K562 (cell line): ENCODE results near the gene ADRM1. TPM values are rescaled to one million over a fixed set of nuclear protein-coding genes. Genes with fewer than 3 reads are reported as not detected.

ENCODE experiments used
- ATAC-seq: fragments of 200-7000 bp; cut with Tn5 transposase; 3 replicates; pipeline ENCODE4 v1.9.1; 2020; ENCODE audit warnings: moderate library complexity
- BruUV-seq: library from RNA; stranded (reverse); fragments of 400-500 nt; replicated peaks from 2 replicates; lab custom pipeline; 2021; lab: Mats Ljungman, UMichigan
- CTCF ChIA-PET: fragments of 300-600 bp; formaldehyde crosslinking; extraction: SDS; loops from one replicate; lab custom pipeline; 2021; ENCODE audit warnings: low intra/inter-chr PET ratio; lab: Yijun Ruan, JAX
- POLR2A ChIA-PET: fragments of 300-600, 350-650 bp; sonication (Branson Sonifier 250); formaldehyde crosslinking; extraction: SDS; loops from one replicate; lab custom pipeline; 2021; ENCODE audit warnings: antibody characterized with exemption, inconsistent platforms; lab: Yijun Ruan, JAX
- DNase-seq, 4 experiments: peaks; one replicate each; pipeline versions ENCODE4 v3.0.0 to v3.0.0-alpha.2; 2011 to 2018; ENCODE audit warnings: low spot score in 3 of 4, mixed read lengths in 3 of 4; ENCODE audit errors: extremely low read depth in 1 of 4
- FAIRE-seq: peaks from 2 replicates; lab custom pipeline; 2011; peaks lifted over from hg19 to GRCh38; lab: Jason Lieb, UNC
- H2AFZ ChIP-seq: 2 replicates; pipeline ENCODE4 v1.6.0; 2011; ENCODE audit warnings: low read depth, low read length, control low read depth, inconsistent platforms
- H3K27ac ChIP-seq: fragments of 200-600 bp; 3 replicates; pipeline ENCODE4 v1.8.0; 2011; ENCODE audit warnings: low read depth, mild to moderate bottlenecking, control low read depth, inconsistent platforms, low read length, moderate library complexity, mixed read lengths; ENCODE audit errors: extremely low read depth
- H3K27me3 ChIP-seq, 2 experiments: fragments of 300-600 bp in 1 of 2; 2 replicates in 1 of 2; 3 replicates in 1 of 2; pipeline versions ENCODE4 v1.6.0 to v1.8.0; 2011; ENCODE audit warnings: inconsistent platforms in 2 of 2, low read length in 2 of 2, mild to moderate bottlenecking in 1 of 2, mixed read lengths in 1 of 2, moderate library complexity in 1 of 2; ENCODE audit not compliant: control insufficient read depth in 2 of 2, insufficient read depth in 2 of 2
- H3K36me3 ChIP-seq: fragments of 300-600 bp; 3 replicates; pipeline ENCODE4 v1.8.0; 2011; ENCODE audit warnings: mild to moderate bottlenecking, low read length, inconsistent platforms; ENCODE audit not compliant: control insufficient read depth, insufficient read depth
- H3K4me1 ChIP-seq, 2 experiments: fragments of 200-600 bp in 1 of 2; replicated peaks in 1 of 2; 2 replicates in 1 of 2; 3 replicates in 1 of 2; pipeline versions ENCODE4 v1.5.1 to v1.8.0; 2011; ENCODE audit warnings: inconsistent platforms in 2 of 2, low read length in 2 of 2, mild to moderate bottlenecking in 1 of 2, mixed read lengths in 1 of 2, moderate library complexity in 1 of 2; ENCODE audit not compliant: control insufficient read depth in 2 of 2, insufficient read depth in 2 of 2
- H3K4me2 ChIP-seq: 2 replicates; pipeline ENCODE4 v1.6.1; 2011; ENCODE audit warnings: low read length, control low read depth, inconsistent platforms, mixed read lengths; ENCODE audit not compliant: insufficient read depth
- H3K4me3 ChIP-seq: fragments of 200-600 bp; sonication (generic), shearing (Covaris generic); 2 replicates; pipeline ENCODE4 v1.5.1; 2016; ENCODE audit warnings: control low read depth, inconsistent platforms
- H3K79me2 ChIP-seq: fragments of 200-600 bp; 3 replicates; pipeline ENCODE4 v1.8.0; 2011; ENCODE audit warnings: low read length, inconsistent platforms; ENCODE audit not compliant: control insufficient read depth, insufficient read depth
- H3K9ac ChIP-seq, 2 experiments: 2 replicates each; pipeline versions ENCODE4 v1.6.0 to v1.6.1; 2011; ENCODE audit warnings: low read depth in 2 of 2, low read length in 2 of 2, control low read depth in 1 of 2, inconsistent platforms in 1 of 2, mild to moderate bottlenecking in 1 of 2, mixed read lengths in 1 of 2; ENCODE audit not compliant: insufficient read depth in 1 of 2
- H3K9me1 ChIP-seq: one replicate; pipeline ENCODE4 v1.6.0; 2011; ENCODE audit warnings: inconsistent platforms, mild to moderate bottlenecking, low read length, moderate library complexity; ENCODE audit not compliant: control insufficient read depth, insufficient read depth
- H3K9me3 ChIP-seq: replicated peaks from 2 replicates; pipeline ENCODE4 v1.5.1; 2011; ENCODE audit warnings: low read depth, low read length, inconsistent platforms; ENCODE audit not compliant: control insufficient read depth, insufficient read depth
- H4K20me1 ChIP-seq: replicated peaks from 2 replicates; pipeline ENCODE4 v1.6.1; 2011; ENCODE audit warnings: low read length, inconsistent platforms, mixed read lengths; ENCODE audit not compliant: control insufficient read depth, insufficient read depth
- BACH1 ChIP-seq: fragments of 200-800 bp; sonication (Bioruptor generic); IDR thresholded peaks from 2 replicates; pipeline ENCODE4 v1.6.1; 2016; ENCODE audit warnings: missing genetic modification characterization, missing compliant biosample characterization
- DPF2 ChIP-seq: fragments of 450-650 bp; IDR thresholded peaks from 2 replicates; pipeline ENCODE4 v1.6.1; 2016
- GABPB2 ChIP-seq: fragments of 250-450 bp; sonication (Bioruptor Pico); conservative IDR thresholded peaks from 2 replicates; pipeline ENCODE4 v1.5.1; 2021; ENCODE audit warnings: mild to moderate bottlenecking
- NONO ChIP-seq, 2 experiments: fragments of 200-400 bp in 1 of 2; fragments of 450-650 bp in 1 of 2; formaldehyde crosslinking in 1 of 2; IDR thresholded peaks; 2 replicates each; pipeline ENCODE4 v1.6.1; 2017; ENCODE audit warnings: low read depth in 2 of 2, mild to moderate bottlenecking in 2 of 2, moderate library complexity in 2 of 2, low read length in 1 of 2
- NR3C1 ChIP-seq: sonication (generic); formaldehyde crosslinking; IDR thresholded peaks from 2 replicates; pipeline ENCODE4 v1.8.1; 2022; ENCODE audit warnings: missing genetic modification reagents
- POU5F1 ChIP-seq: fragments of 150-350 bp; IDR thresholded peaks from 2 replicates; pipeline ENCODE4 v1.6.1; 2014; ENCODE audit warnings: borderline replicate concordance, low read length, low read depth, mild to moderate bottlenecking; ENCODE audit not compliant: partially characterized antibody
- PRMT5 ChIP-seq: sonication (generic); formaldehyde crosslinking; IDR thresholded peaks from 2 replicates; pipeline ENCODE4 v1.5.0; 2020; ENCODE audit warnings: missing genetic modification reagents
- RBM22 ChIP-seq: fragments of 200-400 bp; formaldehyde crosslinking; IDR thresholded peaks from 2 replicates; pipeline ENCODE4 v1.6.1; 2018; ENCODE audit warnings: low read length, low read depth; ENCODE audit not compliant: poor library complexity, severe bottlenecking
- RBM39 ChIP-seq: fragments of 200-400 bp; formaldehyde crosslinking; optimal IDR thresholded peaks from 2 replicates; pipeline ENCODE3; 2018; ENCODE audit warnings: low read depth, low read length
- SIX5 ChIP-seq, 2 experiments: IDR thresholded peaks; 2 replicates each; pipeline ENCODE4 v1.6.1; 2011; ENCODE audit warnings: low read length in 2 of 2, borderline replicate concordance in 1 of 2, low read depth in 1 of 2, mild to moderate bottlenecking in 1 of 2, moderate library complexity in 1 of 2; ENCODE audit not compliant: insufficient read depth in 1 of 2
- SMARCA5 ChIP-seq: fragments of 450-650 bp; IDR thresholded peaks from 2 replicates; pipeline ENCODE4 v1.6.1; 2016
- ZC3H8 ChIP-seq: fragments of 450-650 bp; IDR thresholded peaks from 2 replicates; pipeline ENCODE4 v1.6.1; 2017
- ZEB2 ChIP-seq: fragments of 450-650 bp; IDR thresholded peaks from 2 replicates; pipeline ENCODE4 v1.6.1; 2016
- ZNF146 ChIP-seq: IDR thresholded peaks from one replicate; pipeline ENCODE4 v1.6.1; 2018; ENCODE audit warnings: missing compliant biosample characterization; ENCODE audit not compliant: unreplicated experiment
- WGBS: fragments of 100-300 bp; shearing (Covaris generic); methylation state at CpG from one replicate; pipeline ENCODE4 v1.1.6; 2016; ENCODE audit warnings: low coverage, mixed read lengths; ENCODE audit not compliant: insufficient coverage; ENCODE audit errors: missing lambda C conversion rate; 5-methylcytosine and 5-hydroxymethylcytosine counted together
- in situ Hi-C: fragments of 300-500 bp; cut with MboI; formaldehyde crosslinking; loops from 4 replicates; pipeline ENCODE4 v1.15.0; 2018; ENCODE audit warnings: inconsistent platforms, mixed read lengths
- intact Hi-C: fragments of 100-400 bp; cut with micrococcal nuclease; formaldehyde crosslinking; loops from 2 replicates; pipeline ENCODE4 v1.14.2; 2022
- polyA plus RNA-seq, 8 experiments: library from polyadenylated mRNA; depleted of rRNA in 4 of 8; stranded (reverse) in 5 of 8; unstranded in 3 of 8; fragments of >200 nt; fragmentation: Nextera tagmentation in 2 of 8; fragmentation: Illumina TruSeq in 1 of 8; extraction: Ambion mirVana in 2 of 8; extraction: Trizol in 1 of 8; gene quantifications; 2 replicates each; pipeline versions ENCODE4 v1.2.1 to v1.2.3, GENCODE V29; 2011 to 2014; ENCODE audit warnings: inconsistent platforms in 1 of 8, missing spikeins in 1 of 8
- total RNA-seq, 7 experiments: library from RNA; depleted of rRNA in 6 of 7; stranded (reverse); fragments of >200 nt in 6 of 7; fragmentation: Illumina TruSeq in 2 of 7; extraction: Trizol in 2 of 7; gene quantifications; 2 replicates each; pipeline versions ENCODE4 v1.2.1 to v1.2.3, GENCODE V29; 2011 to 2021; ENCODE audit warnings: low replicate concordance in 1 of 7
- TF ChIP-seq, protein P1 (sequence below): sonication (generic); formaldehyde crosslinking; IDR thresholded peaks from 2 replicates; pipeline ENCODE4 v1.8.1; 2023; ENCODE audit warnings: mild to moderate bottlenecking, missing genetic modification reagents
- TF ChIP-seq, protein P2 (sequence below): sonication (generic); formaldehyde crosslinking; IDR thresholded peaks from 2 replicates; pipeline ENCODE4 v1.8.1; 2023; ENCODE audit warnings: mild to moderate bottlenecking, missing genetic modification reagents
- TF ChIP-seq, protein P3 (sequence below), 2 experiments: fragments of 450-650 bp in 1 of 2; sonication (generic) in 1 of 2; formaldehyde crosslinking in 1 of 2; IDR thresholded peaks in 1 of 2; conservative IDR thresholded peaks in 1 of 2; 2 replicates each; pipeline versions ENCODE4 v1.6.1 to v1.8.1; 2016 to 2023; ENCODE audit warnings: mild to moderate bottlenecking in 2 of 2, moderate library complexity in 2 of 2, inconsistent platforms in 1 of 2, missing genetic modification reagents in 1 of 2

ADRM1 gene
- total and polyA plus RNA-seq, 9 of the 15 experiments (the other 6 are each of a cell fraction or from before 2014, with no cell fraction given): 5.0 to 223 (median 67.4) TPM

DNA sequence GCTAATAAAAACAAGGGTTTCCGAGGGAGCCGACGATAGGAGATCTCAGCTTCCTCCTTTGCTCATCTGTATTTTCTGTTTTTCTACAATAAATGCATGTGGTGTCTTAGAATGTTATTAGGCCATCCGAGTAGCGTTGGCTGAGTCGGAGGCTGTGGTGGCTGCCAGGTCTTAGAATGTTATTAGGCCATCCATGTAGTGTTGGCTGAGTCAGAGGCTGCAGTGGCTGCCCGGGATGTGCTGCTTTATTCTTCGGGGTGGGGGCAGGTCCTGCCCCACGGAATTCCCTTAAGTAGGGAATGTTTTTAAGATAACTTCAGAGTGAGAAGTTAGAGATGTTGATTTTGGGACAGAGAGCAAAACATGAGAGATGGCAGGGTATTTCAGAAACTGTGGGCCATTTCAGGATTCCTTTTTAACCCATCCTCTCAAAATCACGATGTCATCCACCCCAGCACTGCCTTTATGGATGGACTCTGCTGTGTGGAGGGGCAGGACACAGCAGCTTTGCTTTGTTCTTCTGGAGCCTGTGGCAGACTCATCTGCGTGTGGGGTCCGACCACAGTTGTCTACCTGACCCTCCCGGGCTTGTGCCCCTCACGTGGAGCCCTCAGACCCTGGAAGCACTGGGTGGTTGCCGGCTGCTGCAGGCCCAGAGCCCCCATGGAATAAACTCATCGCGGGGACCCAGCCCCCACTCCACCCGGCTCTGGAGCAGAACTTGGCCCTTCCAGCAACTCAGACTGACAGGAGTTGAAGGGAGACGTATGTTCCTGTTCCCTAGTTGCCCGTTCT lies 44.1 kb upstream of the ADRM1 start (continued):
- TF ChIP-seq, protein P1, sequence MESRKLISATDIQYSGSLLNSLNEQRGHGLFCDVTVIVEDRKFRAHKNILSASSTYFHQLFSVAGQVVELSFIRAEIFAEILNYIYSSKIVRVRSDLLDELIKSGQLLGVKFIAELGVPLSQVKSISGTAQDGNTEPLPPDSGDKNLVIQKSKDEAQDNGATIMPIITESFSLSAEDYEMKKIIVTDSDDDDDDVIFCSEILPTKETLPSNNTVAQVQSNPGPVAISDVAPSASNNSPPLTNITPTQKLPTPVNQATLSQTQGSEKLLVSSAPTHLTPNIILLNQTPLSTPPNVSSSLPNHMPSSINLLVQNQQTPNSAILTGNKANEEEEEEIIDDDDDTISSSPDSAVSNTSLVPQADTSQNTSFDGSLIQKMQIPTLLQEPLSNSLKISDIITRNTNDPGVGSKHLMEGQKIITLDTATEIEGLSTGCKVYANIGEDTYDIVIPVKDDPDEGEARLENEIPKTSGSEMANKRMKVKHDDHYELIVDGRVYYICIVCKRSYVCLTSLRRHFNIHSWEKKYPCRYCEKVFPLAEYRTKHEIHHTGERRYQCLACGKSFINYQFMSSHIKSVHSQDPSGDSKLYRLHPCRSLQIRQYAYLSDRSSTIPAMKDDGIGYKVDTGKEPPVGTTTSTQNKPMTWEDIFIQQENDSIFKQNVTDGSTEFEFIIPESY (CRISPR knock-in tag): no peak
- TF ChIP-seq PRMT5 (CRISPR knock-in tag) (no peak), BACH1 (tag) (no peak), ZC3H8 (no peak), RBM22 (no peak)
- TF ChIP-seq, all 486 proteins: peak for 0

DNA sequence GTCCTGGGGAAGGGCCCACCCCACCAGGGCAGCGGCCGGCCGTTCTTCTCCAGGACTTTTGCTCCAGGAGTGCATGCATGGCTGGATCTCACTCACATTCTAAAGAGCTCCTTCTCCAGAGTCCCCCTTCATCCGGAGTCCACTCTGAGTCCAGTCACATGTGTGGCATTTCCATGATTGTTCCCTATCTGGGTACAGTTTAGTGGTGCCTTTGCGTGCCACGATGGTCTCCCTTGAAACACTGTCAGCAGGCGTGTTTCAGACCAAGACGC lies 43.6 kb upstream of the ADRM1 start:
- POLR2A ChIA-PET: interaction anchor here (0.6 to 1.3 kb wide), 3 partner anchors 13 to 22 kb away, joined by 3 to 4 read pairs (median 3); no protein-coding TSS in a partner anchor
- H2AFZ ChIP-seq: no peak overlapping the region
- H4K20me1 ChIP-seq: peaks cover 17% of the 10 kb centered on the region
- peaks cover 36% of the 10 kb centered on the region; the same call in 2 of the 3 replicates for H3K36me3 ChIP-seq
- peaks cover 0 to 15% of the 10 kb centered on the region in 2 experiments; a peak in 2 of 5 replicates for H3K4me1 ChIP-seq
- H3K4me3 ChIP-seq: no peak overlapping the region
- H3K9me3 ChIP-seq: no peaks in the 10 kb centered on the region
- H3K9me1 ChIP-seq: no peaks in the 10 kb centered on the region
- ATAC-seq (no peak), FAIRE-seq (no peak), DNase-seq (no peak)
- WGBS: 87% methylated on average over 8 of the region's 8 CpGs
- no peak overlapping the region for H3K4me2 ChIP-seq
- H3K9ac ChIP-seq: no peak overlapping the region; a peak in 1 of 4 replicates
- BruUV-seq: no TSS peak
- in situ Hi-C loops: no loop called here
- no peak overlapping the region for H3K27ac ChIP-seq
- CTCF ChIA-PET: no interaction called here
- H3K79me2 ChIP-seq: 0 out of 3 replicates have a peak, but pooled peaks cover 3% of the 10 kb centered on the region
- intact Hi-C loops: no loop called here
- no peaks in the 10 kb centered on the region for H3K27me3 ChIP-seq
- no peak for TF ChIP-seq SMARCA5
- no peak for TF ChIP-seq GABPB2 (CRISPR knock-in tag)
- no peak for TF ChIP-seq DPF2
- no peak for TF ChIP-seq NONO (IDR thresholded peaks at IDR 0.05; ENCODE audit: low read depth in 2 of 2, low read length in 1 of 2)
- no peak for TF ChIP-seq RBM39
- no peak for TF ChIP-seq SIX5 (IDR thresholded peaks at IDR 0.05; ENCODE audit: borderline replicate concordance in 1 of 2, insufficient read depth in 1 of 2, low read depth in 1 of 2, low read length in 2 of 2)
- no peak for TF ChIP-seq POU5F1
- TF ChIP-seq ZNF146 (CRISPR knock-in tag): no peak
- TF ChIP-seq, protein P2, sequence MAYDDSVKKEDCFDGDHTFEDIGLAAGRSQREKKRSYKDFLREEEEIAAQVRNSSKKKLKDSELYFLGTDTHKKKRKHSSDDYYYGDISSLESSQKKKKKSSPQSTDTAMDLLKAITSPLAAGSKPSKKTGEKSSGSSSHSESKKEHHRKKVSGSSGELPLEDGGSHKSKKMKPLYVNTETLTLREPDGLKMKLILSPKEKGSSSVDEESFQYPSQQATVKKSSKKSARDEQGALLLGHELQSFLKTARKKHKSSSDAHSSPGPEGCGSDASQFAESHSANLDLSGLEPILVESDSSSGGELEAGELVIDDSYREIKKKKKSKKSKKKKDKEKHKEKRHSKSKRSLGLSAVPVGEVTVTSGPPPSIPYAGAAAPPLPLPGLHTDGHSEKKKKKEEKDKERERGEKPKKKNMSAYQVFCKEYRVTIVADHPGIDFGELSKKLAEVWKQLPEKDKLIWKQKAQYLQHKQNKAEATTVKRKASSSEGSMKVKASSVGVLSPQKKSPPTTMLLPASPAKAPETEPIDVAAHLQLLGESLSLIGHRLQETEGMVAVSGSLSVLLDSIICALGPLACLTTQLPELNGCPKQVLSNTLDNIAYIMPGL: no peak
- TF ChIP-seq, protein P3, sequence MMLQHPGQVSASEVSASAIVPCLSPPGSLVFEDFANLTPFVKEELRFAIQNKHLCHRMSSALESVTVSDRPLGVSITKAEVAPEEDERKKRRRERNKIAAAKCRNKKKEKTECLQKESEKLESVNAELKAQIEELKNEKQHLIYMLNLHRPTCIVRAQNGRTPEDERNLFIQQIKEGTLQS (IDR thresholded peaks at IDR 0.05): no peak
- TF ChIP-seq, protein P3 (CRISPR knock-in tag; conservative IDR thresholded peaks at IDR 0.05): no peak
- TF ChIP-seq NR3C1 (CRISPR knock-in tag): no peak
- TF ChIP-seq ZEB2: no peak
